Anterior cingulate cortex (tissue), 58 donors: ENCODE results near the gene NUP160.
A peak's percentile ranks its signal among the peaks of the same experiment; 100 is the strongest.
"Not testable (repeated sequence)": the region's sequence is repeated elsewhere in the genome, so short reads cannot be mapped to it uniquely, and the experiment has no call there.

Experiments
- DNase-seq, 58 donors: peaks; one replicate each; lab custom pipeline; 2025; lab: John Stamatoyannopoulos, UW

Gene NUP160, protein sequence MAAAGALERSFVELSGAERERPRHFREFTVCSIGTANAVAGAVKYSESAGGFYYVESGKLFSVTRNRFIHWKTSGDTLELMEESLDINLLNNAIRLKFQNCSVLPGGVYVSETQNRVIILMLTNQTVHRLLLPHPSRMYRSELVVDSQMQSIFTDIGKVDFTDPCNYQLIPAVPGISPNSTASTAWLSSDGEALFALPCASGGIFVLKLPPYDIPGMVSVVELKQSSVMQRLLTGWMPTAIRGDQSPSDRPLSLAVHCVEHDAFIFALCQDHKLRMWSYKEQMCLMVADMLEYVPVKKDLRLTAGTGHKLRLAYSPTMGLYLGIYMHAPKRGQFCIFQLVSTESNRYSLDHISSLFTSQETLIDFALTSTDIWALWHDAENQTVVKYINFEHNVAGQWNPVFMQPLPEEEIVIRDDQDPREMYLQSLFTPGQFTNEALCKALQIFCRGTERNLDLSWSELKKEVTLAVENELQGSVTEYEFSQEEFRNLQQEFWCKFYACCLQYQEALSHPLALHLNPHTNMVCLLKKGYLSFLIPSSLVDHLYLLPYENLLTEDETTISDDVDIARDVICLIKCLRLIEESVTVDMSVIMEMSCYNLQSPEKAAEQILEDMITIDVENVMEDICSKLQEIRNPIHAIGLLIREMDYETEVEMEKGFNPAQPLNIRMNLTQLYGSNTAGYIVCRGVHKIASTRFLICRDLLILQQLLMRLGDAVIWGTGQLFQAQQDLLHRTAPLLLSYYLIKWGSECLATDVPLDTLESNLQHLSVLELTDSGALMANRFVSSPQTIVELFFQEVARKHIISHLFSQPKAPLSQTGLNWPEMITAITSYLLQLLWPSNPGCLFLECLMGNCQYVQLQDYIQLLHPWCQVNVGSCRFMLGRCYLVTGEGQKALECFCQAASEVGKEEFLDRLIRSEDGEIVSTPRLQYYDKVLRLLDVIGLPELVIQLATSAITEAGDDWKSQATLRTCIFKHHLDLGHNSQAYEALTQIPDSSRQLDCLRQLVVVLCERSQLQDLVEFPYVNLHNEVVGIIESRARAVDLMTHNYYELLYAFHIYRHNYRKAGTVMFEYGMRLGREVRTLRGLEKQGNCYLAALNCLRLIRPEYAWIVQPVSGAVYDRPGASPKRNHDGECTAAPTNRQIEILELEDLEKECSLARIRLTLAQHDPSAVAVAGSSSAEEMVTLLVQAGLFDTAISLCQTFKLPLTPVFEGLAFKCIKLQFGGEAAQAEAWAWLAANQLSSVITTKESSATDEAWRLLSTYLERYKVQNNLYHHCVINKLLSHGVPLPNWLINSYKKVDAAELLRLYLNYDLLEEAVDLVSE (N-terminal part only)

DNA sequence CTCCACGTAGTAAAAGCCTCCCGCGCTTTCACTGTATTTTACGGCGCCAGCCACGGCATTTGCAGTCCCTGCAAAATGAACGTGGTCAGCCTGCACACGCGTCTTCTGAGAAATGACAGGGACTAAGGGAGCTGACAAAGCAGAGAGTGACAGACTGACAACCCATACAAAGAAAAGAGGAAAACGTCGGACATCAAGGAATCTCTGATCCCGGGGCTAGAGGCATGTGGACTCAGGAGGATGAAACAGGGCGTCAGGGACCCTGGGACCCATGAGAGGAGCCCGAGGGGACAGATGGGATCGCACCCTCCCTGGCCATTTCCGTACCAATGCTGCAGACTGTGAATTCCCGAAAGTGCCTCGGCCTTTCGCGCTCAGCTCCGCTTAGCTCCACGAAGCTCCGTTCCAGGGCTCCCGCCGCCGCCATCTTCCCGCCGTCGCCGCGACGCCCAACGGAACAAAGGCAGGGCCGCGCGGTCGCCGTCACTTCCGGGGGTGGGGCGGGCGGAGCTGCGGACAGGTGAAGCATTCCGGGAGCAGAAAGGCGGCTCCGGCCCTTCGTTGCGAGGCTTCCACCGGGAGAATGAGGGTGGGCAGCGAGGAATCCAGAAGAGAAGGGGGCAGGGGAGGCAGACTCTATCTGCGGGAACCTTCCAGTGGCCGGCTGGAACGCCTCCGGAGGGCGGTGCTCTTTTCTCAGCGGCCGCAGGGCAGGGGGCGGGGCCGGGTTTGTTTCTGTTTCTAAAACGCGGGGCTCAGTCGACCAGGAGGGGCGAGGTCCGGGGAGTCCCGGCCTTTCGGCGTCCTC lies at the start of gene NUP160:
NUP160 (minus strand) TSS at position 459 of the 808 bp plus-strand sequence; CDS start at position 427, 32 bp downstream.
- peak; percentile 44 to 91 (median 79) for DNase-seq

DNA sequence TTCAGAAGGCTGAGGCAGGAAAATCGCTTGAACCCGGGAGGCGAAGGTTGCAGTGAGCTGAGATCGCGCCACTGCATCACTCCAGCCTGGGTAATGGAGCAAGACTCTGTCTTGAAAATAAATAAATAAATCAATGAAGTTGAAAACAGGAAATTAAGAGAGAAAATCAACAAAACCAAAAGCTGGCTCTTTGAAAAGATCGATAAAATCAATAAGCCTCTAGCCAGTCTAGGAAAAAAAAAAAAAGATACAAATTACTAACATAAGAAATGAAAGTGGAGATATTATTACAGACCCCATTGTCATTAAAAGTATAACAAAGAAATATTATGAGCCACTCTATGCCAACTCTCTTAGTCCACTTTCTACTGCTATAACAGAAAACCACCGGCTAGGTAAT lies 48.0 kb upstream of the NUP160 start:
- DNase-seq = no peak

DNA sequence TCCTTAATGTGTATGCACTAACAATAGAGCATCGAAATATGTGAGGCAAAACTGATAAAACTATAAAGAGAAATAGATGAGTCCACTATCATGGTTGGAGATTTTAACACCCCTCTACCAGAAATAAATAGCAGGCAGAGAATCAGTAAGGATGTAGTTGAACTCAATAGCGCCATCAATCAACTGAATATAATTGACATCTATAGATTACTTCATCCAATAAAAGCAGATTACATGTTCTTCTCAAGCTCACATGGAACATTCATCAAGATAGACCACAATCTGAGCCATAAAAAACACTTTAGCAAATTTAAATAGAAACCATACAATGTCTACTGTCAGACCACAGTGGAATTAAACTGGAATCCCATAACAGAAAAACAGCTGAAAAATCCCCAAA lies 46.9 kb upstream of the NUP160 start:
- no peak for DNase-seq

DNA sequence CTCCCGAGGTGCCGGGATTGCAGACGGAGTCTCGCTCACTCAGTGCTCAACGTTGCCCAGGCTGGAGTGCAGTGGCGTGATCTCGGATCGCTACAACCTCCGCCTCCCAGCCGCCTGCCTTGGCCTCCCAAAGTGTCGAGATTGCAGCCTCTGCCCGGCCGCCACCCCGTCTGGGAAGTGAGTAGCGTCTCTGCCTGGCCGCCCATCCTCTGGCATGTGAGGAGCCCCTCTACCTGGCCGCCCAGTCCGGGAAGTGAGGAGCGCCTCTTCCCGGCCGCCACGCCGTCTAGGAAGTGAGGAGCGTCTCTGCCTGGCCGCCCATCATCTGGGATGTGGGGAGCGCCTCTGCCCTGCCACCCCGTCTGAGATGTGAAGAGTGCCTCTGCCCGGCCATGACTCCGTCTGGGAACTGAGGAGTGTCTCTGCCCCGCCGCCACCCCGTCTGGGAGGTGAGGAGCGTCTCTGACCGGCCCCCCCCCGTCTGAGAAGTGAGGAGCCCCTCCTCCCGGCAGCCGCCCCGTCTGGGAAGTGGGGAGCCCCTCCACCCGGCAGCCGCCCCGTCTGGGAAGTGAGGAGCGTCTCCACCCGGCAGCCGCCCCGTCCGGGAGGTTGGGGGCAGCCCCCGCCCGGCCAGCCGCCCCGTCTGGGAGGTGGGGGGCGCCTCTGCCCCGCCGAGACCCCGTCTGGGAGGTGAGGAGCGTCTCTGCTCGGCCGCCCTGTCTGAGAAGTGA lies 44.6 kb upstream of the NUP160 start:
- DNase-seq = not testable (repeated sequence)

DNA sequence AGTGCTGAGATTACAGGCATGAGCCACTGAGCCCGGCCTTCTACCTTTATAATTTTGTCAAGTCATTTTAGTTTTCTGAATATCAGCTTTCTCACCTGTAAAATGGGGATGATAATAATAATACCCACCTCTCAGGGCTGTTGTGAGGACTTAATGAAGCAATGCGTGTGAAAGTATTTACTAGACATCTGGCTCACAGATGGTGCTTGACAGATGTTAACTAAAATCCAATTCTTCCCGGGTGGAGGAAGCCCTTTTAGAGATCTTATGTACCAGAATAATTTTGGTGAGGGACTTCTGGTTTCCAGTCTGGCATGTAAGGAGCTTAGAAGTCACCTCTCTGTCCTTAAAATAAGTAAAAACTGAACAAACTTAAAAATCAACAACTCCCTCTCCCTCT lies 43.7 kb upstream of the NUP160 start:
- no peak for DNase-seq

DNA sequence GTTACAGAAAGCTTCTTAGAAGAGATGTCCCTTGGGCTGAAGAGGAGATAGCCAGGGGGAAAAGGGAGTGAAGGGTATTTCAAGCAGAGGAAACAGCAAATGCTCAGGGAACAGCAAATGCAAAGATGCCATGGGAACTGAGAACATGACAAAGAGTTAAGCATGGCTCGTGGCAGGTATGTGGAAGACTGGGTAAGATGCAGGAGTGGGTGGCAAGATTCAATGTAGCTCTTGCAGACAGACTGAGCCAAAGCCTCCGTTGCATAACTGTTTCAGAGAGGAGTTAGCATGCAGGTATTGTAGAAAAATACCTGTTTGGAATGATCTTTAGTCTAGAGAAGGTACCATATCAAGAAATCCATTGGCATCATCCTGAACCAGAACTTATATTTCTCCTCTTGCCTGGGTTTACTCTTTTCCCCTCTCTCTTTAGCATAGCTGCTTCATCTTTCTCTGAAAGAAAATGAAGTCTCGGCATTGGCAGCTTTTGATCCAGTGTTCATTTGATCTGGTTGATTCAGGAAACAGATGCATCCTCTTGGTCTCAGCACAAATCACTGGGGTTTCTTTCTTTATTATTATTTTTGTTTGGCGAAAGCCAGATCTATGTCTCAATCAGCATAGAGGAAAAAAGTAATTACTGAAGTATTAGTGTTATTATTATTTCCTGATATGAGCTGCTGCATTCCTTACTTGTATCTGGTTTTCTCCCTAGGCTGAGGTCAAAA lies 41.7 kb upstream of the NUP160 start:
- no peak for DNase-seq

DNA sequence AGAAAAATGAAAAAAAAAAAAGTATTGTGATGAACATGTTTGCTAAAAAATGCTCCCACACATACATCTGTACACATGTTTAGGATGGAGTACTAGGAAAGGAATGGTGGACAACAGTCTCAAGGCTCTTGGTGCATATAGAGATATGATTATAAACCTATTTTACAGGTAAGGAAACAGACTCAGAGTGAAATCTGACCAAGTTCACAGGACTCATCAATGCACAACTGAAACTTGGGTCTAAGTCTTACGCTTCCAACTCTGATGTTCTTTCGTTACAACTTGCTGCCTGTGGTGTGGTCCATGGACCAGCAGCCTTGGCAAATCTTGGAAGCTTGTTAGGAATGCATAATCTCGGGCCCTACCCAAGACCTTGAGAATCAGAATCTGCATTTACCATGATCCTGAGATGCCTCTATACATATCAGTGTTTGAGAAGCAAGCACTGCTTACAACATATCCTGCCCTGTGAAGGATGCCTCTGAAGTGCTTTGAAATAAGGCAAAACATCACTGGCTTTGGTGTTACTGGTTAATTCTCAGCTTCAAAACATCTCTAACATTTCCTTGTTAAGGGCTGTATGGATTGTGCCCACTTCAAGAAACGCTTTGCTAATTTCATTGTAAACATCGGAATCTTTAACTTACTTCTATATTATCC lies 39.9 kb upstream of the NUP160 start:
- no peak for DNase-seq

DNA sequence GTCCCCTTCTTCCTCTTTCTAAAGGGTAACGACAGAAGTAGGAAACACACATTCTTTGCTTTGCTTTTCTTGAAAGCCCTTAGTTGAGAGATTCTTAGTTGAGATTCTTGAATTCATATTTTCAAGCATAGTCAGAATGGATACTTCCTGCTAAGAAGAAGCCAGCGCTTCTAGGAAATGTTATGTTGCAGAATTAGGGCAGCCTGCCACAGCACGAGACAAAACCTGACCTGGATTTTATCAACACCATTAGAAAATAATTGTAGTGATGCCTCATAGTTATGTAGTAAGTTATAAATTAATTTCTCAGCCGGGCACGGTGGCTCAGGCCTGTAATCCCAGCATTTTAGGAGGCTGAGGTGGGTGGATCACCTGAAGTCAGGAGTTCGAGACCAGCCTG lies 37.9 kb upstream of the NUP160 start:
- DNase-seq = no peak

DNA sequence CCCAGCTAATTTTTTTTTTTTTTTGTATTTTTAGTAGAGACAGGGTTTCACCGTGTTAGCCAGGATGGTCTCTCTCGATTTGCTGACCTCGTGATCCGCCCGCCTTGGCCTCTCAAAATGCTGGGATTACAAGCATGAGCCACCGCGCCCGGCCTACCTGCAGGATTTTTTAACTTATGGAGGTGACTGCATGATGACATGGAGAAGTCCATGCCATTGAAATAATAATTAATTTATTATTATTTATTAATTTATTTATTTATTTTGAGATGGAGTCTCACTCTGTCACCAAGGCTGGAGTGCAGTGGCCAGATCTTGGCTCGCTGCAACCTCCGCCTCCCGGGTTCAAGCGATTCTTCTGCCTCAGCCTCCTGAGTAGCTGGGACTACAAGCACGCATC lies 34.3 kb upstream of the NUP160 start:
- not testable (repeated sequence) for DNase-seq

DNA sequence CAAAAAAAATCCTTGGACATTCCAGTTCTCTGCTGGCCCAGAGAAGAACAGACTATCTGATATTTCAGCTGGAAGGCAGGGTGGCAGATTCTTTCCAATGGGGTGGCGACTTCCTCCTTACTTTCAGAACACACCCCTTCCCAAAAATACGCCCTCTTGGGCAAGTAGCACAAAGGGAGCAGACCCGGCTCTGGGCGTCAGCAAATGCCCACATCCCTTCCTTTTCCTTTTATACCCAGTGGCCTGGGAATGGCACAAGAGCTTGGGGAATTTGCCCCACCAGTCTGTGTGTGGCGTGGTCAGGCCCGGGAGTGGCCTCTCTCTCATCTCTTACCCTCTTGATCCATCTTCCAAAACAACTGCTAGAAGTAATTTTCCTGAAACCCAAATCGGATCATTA lies 33.0 kb upstream of the NUP160 start:
- no peak for DNase-seq

DNA sequence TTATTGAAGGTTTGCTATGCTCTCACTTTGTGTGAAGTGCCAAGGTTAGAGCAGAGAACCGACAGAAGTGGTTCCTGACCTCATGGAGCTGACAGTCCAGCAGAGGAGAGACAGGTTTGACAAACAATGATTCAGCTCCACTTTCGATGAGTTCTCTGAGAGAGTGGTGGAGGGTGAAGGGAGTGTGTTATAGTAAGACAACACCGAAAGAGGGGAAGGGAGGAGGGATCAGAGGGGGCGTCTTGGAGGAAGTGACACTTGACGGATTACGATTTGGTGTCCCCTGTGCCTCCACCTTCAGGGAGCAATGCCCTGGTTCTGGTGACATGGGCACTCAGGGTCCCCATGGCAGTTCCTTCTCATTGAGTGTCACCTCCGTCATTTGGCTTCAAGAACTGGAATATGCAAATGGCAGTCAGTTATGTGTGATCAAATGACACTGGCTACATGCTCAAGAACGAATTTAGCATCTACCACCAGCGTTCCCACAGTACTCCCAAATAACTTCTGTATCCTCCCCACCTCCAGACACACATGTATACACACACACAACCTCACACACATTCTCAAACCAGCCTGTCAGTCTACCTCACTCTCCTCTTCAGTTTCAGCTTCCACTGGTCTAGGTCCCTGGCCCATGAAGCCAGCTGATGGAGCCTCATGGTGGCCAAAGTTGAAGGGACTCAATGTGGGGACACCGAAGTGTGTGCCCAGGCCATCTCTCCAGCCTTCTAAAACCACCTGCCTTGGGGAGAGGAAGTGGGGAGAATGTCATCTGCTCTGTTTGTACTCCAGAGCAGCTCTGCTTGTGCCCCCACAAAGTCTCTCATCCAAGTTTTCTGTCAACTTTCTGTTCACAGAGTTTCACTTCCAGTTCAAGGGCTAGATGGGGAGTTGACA lies 31.4 kb upstream of the NUP160 start:
- no peak for DNase-seq

DNA sequence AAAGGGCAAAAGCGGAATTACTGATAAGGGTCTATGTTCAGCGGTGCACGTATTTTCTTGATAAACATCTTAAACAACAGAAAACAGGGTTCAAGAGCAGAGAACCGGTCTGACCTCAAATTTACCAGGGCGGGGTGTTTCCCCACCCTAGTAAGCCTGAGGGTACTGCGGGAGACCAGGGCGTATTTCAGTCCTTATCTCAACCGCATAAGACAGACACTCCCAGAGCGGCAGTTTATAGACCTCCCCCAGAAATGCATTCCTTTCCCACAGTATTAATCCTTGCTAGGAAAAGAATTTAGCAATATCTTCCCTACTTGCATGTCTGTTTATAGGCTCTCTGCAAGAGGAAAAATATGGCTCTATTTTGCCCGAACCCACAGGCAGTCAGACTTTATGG lies 27.7 kb upstream of the NUP160 start:
- not testable (repeated sequence) for DNase-seq

DNA sequence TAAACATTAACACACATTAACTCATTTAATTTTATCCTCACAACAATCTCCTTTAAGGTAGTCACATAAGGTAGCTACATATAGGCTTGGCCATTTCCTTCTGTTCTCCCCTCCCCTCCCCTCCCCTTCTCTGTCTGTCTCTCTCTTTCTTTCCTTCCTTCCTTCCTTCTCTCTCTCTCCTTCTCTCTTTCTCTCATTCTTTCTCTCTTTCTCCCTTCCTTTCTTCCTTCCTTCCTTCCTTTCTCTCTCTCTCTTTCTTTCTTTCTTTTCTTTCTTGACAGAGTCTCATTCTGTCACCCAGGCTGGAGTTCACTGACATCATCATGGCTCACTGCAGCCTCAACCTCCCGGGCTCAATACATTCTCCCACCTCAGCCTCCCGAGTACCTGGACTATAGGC lies 22.3 kb upstream of the NUP160 start:
- DNase-seq = no peak

DNA sequence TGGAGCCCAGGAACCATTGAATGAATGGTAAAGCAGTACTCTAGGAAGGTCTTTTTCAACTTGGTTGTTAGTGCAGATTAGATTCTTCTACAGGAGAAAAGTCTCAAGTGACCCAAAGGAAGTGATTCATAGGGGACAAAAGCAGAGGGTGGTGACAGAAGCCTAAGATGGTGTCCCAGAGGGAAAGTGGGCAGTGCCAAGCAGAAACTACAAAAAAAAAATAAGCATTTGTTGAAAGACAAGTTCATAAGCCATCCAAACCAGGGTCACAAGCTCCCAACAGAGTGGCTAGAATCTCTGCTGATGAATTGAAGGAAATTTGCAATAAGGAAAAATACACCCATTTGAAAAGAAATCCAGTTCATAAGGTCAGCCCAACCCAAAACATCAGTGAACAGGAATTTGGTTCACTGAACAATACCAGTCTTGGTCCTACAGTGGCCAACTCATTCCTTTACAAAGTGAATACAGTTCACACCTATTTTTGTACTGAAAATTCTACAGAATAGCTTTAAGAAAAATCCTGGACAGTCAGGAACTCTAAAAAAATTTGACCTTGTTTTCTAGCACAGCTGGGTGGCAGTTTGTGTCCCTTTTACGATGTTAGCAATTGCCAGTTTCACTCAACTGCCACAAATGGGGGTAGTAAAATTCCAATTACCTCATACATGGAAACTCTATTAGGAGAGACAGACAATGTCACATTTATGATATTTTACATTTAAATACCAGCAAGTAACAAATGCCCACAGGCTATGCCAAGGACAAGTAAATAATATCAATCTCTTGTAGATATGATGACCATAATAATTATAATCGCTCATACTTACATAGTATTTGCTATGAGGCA lies 21.6 kb upstream of the NUP160 start:
- DNase-seq = no peak

DNA sequence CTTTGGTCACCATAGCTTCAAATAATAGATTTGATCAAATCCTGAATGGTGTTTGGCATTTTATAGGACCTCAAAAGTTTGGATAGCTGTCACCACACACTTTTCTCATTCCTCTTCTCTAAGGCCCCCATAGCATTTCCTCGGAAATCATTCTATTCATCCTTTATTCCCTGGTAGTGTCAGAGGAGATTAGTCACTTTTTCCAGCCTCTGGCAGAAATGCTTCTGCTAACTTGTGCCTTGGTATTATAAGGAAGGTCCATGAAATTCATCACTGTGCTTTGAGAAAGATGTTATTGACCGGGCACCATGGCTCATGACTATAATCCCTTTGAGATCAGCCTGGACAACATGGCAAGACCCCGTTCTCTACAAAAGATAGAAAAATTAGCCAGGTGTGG lies 19.7 kb upstream of the NUP160 start:
- DNase-seq = no peak

DNA sequence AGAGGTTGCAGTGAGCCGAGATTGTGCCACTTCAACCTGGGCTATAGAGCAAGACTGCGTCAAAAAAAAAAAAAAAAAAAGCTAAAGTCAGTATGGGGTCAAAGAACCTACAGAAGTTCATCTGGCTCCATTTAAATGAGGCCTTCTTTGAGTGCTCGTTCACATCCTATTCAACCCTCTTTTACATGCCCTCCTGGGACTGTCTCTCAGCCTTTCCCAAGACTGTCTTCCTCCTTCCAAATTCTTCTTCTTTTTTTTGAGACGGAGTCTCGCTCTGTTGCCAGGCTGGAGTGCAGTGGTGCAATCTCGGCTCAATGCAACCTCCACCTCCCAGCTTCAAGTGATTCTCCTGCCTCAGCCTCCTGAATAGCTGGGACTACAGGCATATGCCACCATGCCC lies 18.7 kb upstream of the NUP160 start:
- not testable (repeated sequence) for DNase-seq
